HG02623 (cell line): Measurements from ENCODE around the gene CSNK1G3.
"Not testable (repeated sequence)": the region's sequence is repeated elsewhere in the genome, so short reads cannot be mapped to it uniquely, and the experiment has no call there.

Experiments
- ATAC-seq: cut with Tn5 transposase; IDR thresholded peaks from one replicate; pipeline ENCODE4 v1.9.1; 2021; ENCODE audit warnings: moderate library complexity; ENCODE audit not compliant: unreplicated experiment

Gene CSNK1G3

DNA sequence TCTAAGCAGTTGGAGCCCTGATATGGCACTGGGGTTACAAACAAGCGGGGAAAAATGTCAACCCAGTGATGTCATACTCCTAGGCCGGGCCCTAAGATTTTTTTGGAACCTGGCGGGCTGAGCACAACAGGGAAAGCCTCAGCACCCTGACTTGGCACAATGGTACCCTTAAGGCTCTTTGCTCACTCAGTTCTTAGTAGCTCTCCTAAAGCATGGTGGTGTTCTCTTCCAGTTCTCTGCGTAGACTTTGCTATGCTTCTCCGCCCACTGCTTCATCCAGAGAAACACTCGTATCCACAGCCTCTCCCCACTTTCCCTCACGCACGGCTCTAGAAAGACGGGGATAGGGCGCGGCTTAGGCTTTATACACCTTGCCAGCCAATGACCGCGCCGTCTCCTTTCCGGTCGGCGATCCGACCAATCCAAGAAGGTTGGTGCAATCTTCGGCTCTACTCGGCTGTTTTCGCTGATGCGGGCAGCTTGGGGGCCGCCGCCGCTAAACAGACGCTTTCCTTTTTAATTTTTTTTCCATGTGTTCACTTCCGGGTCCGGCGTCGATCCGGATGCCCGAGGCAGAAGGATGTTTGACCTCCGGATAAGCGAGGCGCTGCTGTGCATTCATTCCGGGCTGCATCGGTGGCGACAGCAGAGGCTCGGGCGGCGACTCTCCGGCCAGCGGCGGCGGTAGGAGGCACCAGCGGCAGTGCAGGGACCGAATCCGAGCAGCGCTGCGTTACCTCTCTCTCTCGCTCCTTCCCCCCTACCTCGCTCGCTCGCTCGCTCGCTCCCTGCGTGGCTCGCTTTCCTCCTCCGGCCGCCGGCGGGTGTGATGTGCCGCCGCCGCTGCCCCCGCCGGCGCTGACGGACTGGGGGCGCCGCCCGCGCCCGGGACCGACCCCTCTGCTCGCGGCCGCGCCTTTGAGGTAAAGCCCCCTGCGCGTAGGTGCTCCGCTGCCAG lies at the start of gene CSNK1G3:
CSNK1G3 (plus strand) TSS at position 530 of the 958 bp plus-strand sequence. CDS start 33,487 bp downstream, outside the sequence.
- ATAC-seq: peak; percentile 93

DNA sequence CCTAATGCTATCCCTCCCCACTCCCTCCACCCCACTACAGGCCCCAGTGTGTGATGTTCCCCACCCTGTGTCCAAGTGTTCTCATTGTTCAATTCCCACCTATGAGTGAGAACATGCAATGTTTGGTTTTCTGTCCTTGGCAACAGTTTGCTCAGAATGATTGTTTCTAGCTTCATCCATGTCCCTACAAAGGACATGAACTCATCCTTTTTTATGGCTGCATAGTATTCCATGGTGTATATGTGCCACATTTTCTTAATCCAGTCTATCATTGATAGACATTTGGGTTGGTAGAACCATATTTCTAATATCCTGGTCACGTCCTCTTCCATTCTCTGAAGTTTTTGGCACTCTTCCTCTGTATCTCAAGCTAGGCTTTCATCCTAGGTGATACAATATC lies 45.1 kb upstream of the CSNK1G3 start:
- not testable (repeated sequence) for ATAC-seq

GRCh38 chr5:123471385-123471784 lies 40.6 kb upstream of the CSNK1G3 start:
- no peak for ATAC-seq

DNA sequence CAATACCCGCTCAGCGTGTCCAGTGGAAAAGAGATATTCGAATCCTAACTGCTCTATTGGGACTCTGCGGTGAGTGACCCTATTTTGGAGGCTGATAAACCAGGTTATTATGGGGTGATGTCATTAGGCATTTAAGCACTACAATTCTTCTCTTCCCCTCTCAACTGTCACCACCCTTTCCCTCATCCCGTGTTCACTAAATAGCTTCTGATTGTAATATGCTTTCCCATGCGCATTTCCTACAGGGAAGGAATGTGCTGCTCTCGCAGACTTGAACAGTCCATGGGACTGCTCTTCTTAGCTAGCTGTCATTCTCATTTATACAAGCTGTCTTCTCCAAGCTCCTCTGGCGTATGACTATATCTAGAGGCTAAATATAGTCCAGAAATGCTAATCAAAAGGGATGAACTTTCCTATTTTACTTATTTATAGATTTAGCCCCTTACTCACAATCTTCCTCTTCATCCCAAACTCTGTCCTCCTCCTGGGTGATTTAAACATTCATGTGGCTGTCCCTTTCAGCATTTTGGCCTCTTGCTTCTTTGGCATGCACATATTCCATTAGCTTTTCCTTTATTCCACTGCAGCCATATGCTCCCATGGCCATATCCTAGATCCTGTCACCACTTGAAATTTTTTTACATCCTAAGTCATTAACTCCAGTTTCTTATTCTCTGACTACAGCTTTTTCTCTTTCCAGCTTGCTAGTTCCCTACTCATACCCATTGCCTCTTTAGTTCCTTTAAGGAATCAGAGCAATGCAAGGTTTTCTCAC lies 39.6 kb upstream of the CSNK1G3 start:
- no peak for ATAC-seq

DNA sequence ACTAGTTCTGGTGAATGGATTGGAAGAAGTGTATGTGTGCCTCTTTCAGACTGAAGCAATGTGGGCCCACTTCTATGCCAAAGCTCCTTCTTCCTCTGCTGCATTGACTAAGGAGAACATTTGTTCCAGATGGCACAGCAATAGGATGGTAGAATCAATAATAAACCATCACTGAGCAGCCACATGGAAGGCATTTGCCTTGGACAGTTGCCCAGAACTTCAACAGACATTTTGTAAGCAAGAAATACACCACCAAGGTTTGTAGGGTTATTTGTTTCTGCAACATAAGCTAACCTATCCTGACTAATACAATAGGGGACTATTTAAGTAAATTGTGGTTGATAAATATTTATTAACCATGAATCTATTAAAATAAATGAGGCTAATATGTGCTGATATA lies 37.7 kb upstream of the CSNK1G3 start:
- ATAC-seq: no peak

- no peak for ATAC-seq
Observed at GRCh38 chr5:123476731-123477130, 35.2 kb upstream of the CSNK1G3 start.

DNA sequence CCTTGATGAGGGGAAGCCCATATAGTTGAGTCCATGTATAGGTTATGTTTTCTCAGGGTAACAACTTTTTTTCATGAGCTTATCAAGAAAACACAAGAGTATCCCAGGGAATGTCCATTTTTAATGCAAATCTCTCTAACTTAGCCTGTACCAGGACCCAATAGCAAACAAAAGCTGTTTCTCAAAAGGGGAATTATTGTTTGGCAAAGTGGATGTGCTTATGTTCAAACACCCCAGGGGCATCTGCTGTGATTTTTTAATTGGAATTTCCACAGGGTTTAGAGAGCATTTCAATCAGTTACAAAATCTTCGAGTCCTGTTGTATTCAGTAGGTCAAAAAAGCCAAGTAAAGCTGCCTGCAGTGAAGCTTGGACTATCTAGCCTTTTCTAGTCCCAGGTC lies 33.4 kb upstream of the CSNK1G3 start:
- ATAC-seq: no peak

DNA sequence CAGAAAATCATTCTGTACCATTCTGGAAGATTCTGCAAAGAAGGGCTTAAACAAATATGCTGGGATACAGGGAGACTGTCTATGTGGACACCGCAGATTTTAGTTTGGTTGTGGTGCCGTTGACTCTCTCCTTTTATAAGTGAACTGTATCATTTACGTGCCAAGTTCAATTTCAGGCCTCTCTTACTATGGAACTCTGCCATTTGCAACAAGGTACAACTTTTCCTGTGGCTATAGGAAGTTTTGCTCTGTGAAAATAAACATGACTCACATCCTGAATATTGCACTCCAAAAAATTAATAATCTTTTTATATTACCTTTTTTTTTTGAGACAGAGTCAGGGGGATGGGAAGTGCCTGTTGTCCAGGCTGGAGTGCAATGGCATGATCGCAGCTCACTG lies 29.7 kb upstream of the CSNK1G3 start:
- ATAC-seq: no peak

GRCh38 chr5:123483446-123484077 lies 28.4 kb upstream of the CSNK1G3 start:
- no peak for ATAC-seq

DNA sequence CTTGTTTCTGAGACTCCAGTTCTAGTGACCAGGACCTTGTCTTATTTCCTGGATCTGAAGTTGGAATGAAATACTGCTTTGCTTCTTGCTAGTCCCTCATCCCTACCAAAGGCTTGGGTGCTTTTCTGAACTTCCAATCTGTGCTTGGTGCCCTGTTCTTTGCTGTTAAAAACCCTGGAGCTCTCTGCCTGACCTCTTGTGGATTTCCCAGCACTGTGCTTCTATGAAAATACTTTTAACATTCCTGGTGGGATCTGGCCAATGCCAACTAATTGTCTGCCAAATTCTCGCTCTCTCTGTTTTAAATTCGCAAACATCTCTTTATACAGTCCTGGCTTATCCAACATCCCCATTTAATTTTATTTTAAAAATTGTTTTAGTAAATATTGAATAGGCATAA lies 26.7 kb upstream of the CSNK1G3 start:
- no peak for ATAC-seq

DNA sequence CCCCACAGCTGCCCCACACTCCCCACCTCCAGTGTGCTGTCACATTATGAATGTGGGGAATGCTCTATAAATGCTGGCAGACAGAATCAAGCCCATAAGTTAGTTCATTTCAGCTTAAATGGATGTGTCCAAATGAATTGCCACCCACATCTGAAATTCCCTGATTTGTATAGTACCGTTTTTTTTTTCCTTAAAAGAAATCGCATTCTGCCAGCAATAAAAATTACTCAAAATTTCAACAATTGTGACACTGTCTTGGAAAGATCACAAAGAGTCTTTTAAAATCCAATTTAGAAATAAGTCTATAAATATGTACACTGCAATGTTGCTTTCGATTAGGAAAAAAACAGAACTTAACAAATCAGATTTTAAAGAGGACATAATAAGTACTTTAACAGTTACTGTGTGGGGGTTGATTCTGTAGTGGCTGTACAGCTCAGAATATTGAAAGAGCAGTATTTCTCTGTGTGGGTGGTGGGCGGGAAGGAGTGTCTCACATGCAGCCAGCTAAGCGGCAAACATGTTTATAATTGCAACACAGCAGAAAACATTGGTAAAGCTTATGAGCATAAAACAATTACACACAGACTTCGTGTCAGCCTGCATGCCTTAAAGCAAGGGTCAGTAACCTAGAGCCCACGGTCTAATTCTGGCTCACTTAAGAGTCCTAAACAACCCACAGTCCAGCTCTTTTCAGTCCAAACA lies 24.9 kb upstream of the CSNK1G3 start:
- ATAC-seq: no peak

DNA sequence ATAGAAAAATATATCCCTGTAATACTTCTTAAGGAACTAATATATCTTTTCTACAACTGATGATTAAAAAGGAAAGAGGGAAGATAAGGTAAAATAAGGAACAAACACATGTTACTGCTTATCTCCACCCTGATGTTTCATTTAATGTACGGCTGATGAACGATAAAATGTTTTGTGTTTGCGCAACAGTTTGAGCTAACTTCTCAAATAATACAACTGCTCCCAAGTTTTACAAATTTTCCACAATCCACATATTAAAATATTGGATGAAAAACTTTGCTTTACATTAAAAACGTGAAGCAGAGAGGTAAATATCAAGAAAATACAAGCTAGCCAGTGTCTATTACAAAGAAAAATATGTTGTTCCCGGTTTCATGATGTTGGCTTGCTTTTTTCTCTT lies 21.0 kb upstream of the CSNK1G3 start:
- ATAC-seq: no peak

GRCh38 chr5:123495211-123495610 lies 16.8 kb upstream of the CSNK1G3 start:
- ATAC-seq: not testable (repeated sequence)

DNA sequence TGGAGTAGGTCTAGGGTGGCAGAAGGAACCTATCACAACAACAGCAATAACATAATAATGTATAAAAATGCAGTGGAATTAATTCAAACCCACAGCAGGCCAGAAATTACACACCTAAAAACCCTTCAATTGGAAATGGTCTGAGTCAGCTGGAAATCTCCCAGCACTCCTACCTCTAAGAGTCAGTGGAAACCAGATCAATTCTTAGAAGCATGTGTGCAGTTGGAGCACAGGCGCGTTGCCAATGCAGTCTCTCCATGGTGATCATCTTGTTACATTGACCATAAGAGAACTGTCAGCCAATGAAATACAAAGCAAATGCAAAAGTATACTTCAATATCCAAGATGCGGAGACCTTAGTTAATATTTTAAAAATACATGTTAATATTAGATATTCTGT lies 15.1 kb upstream of the CSNK1G3 start:
- ATAC-seq: no peak

- ATAC-seq: no peak
Observed at GRCh38 chr5:123500471-123500870, 11.5 kb upstream of the CSNK1G3 start.

DNA sequence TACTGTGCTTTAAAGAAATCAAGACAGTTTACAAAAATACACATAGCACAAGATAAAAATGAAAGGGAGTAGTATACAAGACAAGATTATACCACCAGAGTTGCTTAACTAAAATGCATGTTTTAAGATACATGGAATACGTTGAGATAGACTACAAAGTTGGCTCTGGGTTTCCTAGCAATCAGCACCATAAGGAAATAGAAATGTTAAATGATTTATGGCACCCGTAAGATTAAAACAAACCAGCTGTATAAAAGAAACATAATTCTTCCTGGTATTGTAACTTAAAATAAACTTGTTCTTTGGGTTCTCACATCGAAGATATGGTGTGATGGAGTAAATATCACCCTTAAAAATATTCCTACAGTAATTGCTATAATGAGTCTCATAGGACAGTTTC lies 9.9 kb upstream of the CSNK1G3 start:
- no peak for ATAC-seq

DNA sequence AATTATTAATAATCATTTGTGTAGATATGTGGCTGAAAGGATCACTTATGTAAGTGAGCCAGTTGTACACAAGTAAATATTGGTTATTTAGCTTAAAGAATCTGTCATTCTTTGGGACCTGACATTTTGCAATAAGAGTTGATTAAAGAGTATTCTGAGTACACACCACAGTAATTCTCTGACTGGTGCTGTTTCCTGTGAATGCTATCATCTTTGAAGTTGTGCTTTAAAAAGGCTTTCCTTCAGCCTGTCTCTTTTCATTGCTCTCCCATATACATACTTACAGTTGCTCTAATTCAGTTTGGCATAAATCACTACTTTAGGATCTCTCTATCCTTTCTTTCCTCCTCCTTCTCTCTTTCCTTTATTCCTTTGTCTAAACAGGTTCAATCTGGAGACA lies 8.7 kb upstream of the CSNK1G3 start:
- no peak for ATAC-seq

DNA sequence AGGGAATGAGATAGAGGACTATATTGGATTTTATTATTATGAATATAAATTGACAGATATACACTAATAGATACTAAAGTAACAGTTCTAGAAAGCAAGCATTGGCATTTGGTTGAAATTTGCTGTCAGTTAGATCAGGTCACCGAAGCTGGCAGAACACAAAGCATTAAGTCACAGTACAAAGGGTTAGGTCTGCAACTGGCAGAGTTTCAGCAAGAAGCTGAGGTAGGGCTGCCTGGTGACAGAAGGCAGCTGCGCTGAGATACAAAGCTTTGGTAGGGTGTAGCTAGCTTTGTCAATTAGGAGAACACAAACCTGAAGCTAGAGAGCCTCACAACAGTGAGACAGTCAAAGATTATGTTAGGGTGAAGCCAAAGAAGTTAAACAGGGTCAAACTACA lies 6.3 kb upstream of the CSNK1G3 start:
- no peak for ATAC-seq

- ATAC-seq: no peak
Observed at GRCh38 chr5:123508441-123508840, 3.5 kb upstream of the CSNK1G3 start.

DNA sequence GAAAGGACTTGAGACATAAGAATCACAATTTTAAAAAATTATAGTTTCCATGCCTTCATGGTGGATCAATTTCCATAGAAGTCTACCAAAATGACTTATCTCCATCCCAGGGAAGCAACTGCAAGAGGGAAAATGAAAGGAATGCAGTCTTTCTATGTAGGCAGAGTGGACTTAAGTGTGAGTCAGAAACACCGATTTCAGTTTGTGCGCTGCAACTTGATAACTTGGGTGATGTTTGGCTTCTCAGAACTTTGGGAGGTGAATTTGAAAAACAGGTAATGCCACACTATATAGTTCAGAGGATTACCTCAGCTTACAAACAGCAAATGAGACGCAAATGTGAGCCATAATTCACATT lies 708 bp upstream of the CSNK1G3 start:
- no peak for ATAC-seq
